ENCODE measurements around the gene UBE2F. TPM values are rescaled to one million over a fixed set of nuclear protein-coding genes. Genes with fewer than 3 reads are reported as not detected.

UBE2F gene
- total RNA-seq, 5 donors from 2014 or later (not counting 1 experiment from before 2014, with no cell fraction given): 35.1 to 53.6 (median 37.3) TPM

DNA sequence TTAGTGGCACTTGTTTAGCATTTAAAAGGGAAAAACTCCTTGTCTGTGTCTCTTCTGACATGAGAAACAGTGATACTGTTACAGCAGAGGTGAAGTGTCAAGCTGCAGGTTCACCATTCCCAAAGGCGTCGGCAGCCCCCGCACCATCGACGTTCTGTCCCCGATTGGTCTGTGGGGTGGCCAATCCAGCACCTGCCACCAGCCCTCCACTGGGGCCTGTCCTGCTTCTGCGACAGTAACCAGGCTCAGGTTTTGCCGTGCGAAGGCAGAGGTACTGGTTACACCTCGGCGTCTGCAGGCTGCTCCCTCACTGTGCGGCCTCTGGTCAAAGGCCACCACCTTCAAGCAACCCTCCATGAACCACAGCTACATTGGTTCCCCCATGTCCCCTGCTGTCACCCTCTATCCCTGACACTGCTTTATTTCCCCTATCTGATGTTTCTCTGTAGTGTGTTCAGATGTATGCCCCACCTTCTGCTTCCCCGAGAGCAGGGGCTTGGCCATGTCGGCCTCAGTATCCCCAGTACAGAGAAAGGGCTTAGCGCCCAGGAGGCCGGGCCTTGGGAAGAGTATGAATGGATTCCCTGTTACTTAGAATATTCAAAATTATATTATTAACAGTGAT, 124.7 kb downstream of the UBE2F start:
- Mint-ChIP-seq H3K27me3 (no peaks in the 10 kb centered on the region), H3K27ac (no peak overlapping the region), H3K36me3 (peaks cover 19% of the 10 kb centered on the region), H3K9me3 (no peaks in the 10 kb centered on the region), H3K4me1 (peaks cover 5 to 7% (median 6%) of the 10 kb centered on the region in 3 donors), H3K4me3 (no peak overlapping the region)
- no peak for ATAC-seq (replicated peaks in 1 of 4)
- DNase-seq: no peak
- POLR2A ChIA-PET: no interaction called here
- CTCF ChIA-PET: no interaction called here
- Histone ChIP-seq H3K27me3 (replicated peaks in 1 of 2; ENCODE audit: control insufficient read depth in 2 of 2, extremely low read depth in 1 of 2, insufficient read depth in 2 of 2, low read length in 1 of 2) (no peaks in the 10 kb centered on the region), H3K27ac (ENCODE audit: low read length) (no peak overlapping the region), H3K4me3 (ENCODE audit: control insufficient read depth in 1 of 2, extremely low read depth in 1 of 2, low read length in 1 of 2) (no peak overlapping the region), H3K36me3 (ENCODE audit: control insufficient read depth in 2 of 2, extremely low read depth in 1 of 2, insufficient read depth in 1 of 2, low read length in 1 of 2) (no peaks in the 10 kb centered on the region), H3K4me1 (ENCODE audit: control insufficient read depth in 1 of 2, extremely low read depth in 1 of 2, insufficient read depth in 2 of 2, low read length in 2 of 2) (no peaks in the 10 kb centered on the region), H3K9me3 (no peaks in the 10 kb centered on the region)
- WGBS (ENCODE audit: insufficient coverage): 97% methylated on average over 12 of the region's 16 CpGs

Other genes starting within 250 kb of the UBE2F start
- gene RBM44, start 168.2 kb upstream of the UBE2F start, total RNA-seq: 1 to 10 TPM in 2 of 5 donors, under 1 TPM in 3; 0.53 to 2.8 (median 0.98) TPM
- gene RAMP1, start 107.4 kb upstream of the UBE2F start, total RNA-seq: 1 to 10 TPM in 2 of 5 donors, under 1 TPM in 2, not detected in 1; 0.61 to 1.1 (median 0.95) TPM
- 10 to 100 TPM; 19.2 to 30.0 (median 25.2) TPM for gene SCLY, start 94.0 kb downstream of the UBE2F start, total RNA-seq
- gene ESPNL, start 133.3 kb downstream of the UBE2F start, total RNA-seq: under 1 TPM in 3 of 5 donors, not detected in 2; 0.10 to 0.44 (median 0.25) TPM
- gene KLHL30, start 171.7 kb downstream of the UBE2F start, total RNA-seq: not detected
- not detected for gene ERFE, start 192.0 kb downstream of the UBE2F start, total RNA-seq
- 100 to 1,000 TPM in 2 of 5 donors, 10 to 100 TPM in 3; 72.8 to 120 (median 76.3) TPM for gene ILKAP, start 236.7 kb downstream of the UBE2F start, total RNA-seq